OCI-LY1 (cell line): ENCODE results near the gene SPA17.

ENCODE experiments used
- H2AFZ ChIP-seq: fragments of 200-600 bp; sonication (generic), shearing (Covaris generic); 2 replicates; pipeline ENCODE4 v1.6.0; 2014; ENCODE audit warnings: antibody characterized with exemption, mild to moderate bottlenecking, low read length
- H3F3A ChIP-seq: fragments of 200-600 bp; sonication (generic), shearing (Covaris generic); 2 replicates; pipeline ENCODE4 v1.6.0; 2014; ENCODE audit warnings: mild to moderate bottlenecking, antibody characterized with exemption, low read length, moderate library complexity; ENCODE audit not compliant: insufficient read depth
- H3K27ac ChIP-seq: fragments of 200-600 bp; sonication (generic); 2 replicates; pipeline ENCODE4 v1.5.1; 2014; ENCODE audit warnings: low read length, mixed run types, mild to moderate bottlenecking, low read depth; ENCODE audit not compliant: poor library complexity, severe bottlenecking
- H3K27me3 ChIP-seq: fragments of 200-600 bp; sonication (generic); 2 replicates; pipeline ENCODE4 v1.6.0; 2014; ENCODE audit warnings: antibody characterized with exemption, mild to moderate bottlenecking, low read length, moderate library complexity; ENCODE audit not compliant: insufficient read depth
- H3K36me3 ChIP-seq: fragments of 200-600 bp; sonication (generic); 2 replicates; pipeline ENCODE4 v1.6.1; 2014; ENCODE audit warnings: mild to moderate bottlenecking, antibody characterized with exemption, low read length, moderate library complexity, mixed read lengths; ENCODE audit not compliant: insufficient read depth
- H3K4me1 ChIP-seq: fragments of 200-600 bp; sonication (generic); 2 replicates; pipeline ENCODE4 v1.5.1; 2014; ENCODE audit warnings: mild to moderate bottlenecking, low read length, moderate library complexity; ENCODE audit not compliant: insufficient read depth, severe bottlenecking
- H3K4me2 ChIP-seq: fragments of 200-600 bp; sonication (generic), shearing (Covaris generic); 2 replicates; pipeline ENCODE4 v1.6.1; 2014; ENCODE audit warnings: low read length
- H3K4me3 ChIP-seq: fragments of 200-600 bp; sonication (generic); 2 replicates; pipeline ENCODE4 v1.5.1; 2014; ENCODE audit warnings: low read length, low read depth, mild to moderate bottlenecking, mixed read lengths; ENCODE audit not compliant: poor library complexity, severe bottlenecking
- H3K79me2 ChIP-seq: fragments of 200-600 bp; shearing (Covaris generic); 2 replicates; pipeline ENCODE4 v1.6.1; 2016; ENCODE audit warnings: mixed run types, low read length, mixed read lengths; ENCODE audit not compliant: insufficient read depth
- H3K9ac ChIP-seq: fragments of 200-600 bp; sonication (generic), shearing (Covaris generic); 2 replicates; pipeline ENCODE4 v1.6.1; 2014; ENCODE audit warnings: mild to moderate bottlenecking, low read length, mixed read lengths
- H3K9me2 ChIP-seq: fragments of 200-600 bp; sonication (generic), shearing (Covaris generic); 2 replicates; pipeline ENCODE4 v1.6.1; 2014; ENCODE audit warnings: low read depth, mild to moderate bottlenecking, low read length, mixed read lengths
- H3K9me3 ChIP-seq: fragments of 200-600 bp; shearing (Covaris generic); 2 replicates; pipeline ENCODE4 v1.6.1; 2014; ENCODE audit warnings: low read length, mixed read lengths
- H4K20me1 ChIP-seq: fragments of 200-600 bp; sonication (generic), shearing (Covaris generic); 2 replicates; pipeline ENCODE4 v1.6.0; 2016; ENCODE audit warnings: mild to moderate bottlenecking, low read length; ENCODE audit not compliant: insufficient read depth
- EZH2 ChIP-seq: fragments of 200-600 bp; sonication (generic), shearing (Covaris generic); IDR thresholded peaks from 2 replicates; pipeline ENCODE4 v1.8.0; 2017; ENCODE audit warnings: borderline replicate concordance, mixed run types, mild to moderate bottlenecking, antibody characterized with exemption, low read length, moderate library complexity, mixed read lengths
- TF ChIP-seq, protein P1 (sequence below): fragments of 200-600 bp; sonication (generic), shearing (Covaris generic); IDR thresholded peaks from 2 replicates; pipeline ENCODE4 v1.5.1; 2017; ENCODE audit warnings: mild to moderate bottlenecking, antibody characterized with exemption, low read length, moderate library complexity, mixed read lengths

SPA17 gene

DNA sequence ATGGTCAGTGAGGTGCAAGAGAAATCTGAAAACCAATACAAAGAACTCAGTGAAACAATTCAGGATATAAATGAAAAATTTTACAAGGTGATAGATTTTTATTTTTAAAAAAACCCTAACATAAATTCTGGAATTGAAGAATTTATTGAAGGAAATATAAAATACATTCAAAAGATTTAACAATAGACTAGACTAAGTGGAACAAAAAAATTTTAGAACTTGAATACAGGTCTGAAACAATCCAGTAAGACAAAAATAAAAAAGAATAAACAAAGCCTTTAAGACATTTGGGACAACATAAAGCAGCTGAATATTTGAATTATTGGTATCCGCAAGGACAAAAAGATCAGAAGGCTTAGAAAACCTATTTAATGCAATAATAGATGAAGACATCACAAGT is 8.7 kb downstream of the SPA17 start:
- no peak for TF ChIP-seq EZH2
- TF ChIP-seq, protein P1, sequence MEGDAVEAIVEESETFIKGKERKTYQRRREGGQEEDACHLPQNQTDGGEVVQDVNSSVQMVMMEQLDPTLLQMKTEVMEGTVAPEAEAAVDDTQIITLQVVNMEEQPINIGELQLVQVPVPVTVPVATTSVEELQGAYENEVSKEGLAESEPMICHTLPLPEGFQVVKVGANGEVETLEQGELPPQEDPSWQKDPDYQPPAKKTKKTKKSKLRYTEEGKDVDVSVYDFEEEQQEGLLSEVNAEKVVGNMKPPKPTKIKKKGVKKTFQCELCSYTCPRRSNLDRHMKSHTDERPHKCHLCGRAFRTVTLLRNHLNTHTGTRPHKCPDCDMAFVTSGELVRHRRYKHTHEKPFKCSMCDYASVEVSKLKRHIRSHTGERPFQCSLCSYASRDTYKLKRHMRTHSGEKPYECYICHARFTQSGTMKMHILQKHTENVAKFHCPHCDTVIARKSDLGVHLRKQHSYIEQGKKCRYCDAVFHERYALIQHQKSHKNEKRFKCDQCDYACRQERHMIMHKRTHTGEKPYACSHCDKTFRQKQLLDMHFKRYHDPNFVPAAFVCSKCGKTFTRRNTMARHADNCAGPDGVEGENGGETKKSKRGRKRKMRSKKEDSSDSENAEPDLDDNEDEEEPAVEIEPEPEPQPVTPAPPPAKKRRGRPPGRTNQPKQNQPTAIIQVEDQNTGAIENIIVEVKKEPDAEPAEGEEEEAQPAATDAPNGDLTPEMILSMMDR = no peak
- Histone ChIP-seq H3K36me3 (no peaks in the 10 kb centered on the region), H3K4me2 (no peak overlapping the region)

DNA sequence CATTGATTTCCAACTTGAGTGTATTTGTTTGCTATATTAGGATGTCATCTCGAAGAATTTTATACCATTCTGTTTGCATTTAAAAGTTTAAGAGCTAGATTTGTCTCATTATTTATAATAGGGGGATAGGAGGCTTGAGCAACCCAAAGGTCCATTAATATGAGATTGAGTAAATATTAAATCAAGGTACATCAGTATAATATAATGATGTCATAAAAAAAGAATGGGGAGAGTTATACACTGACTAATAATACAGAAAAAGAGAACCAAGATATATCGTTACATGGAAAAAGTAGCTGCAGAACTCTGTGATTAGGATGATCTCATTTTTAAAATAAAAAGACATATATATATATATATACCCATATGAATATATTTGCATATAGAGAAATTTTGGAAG is 19.4 kb downstream of the SPA17 start:
- Histone ChIP-seq H3K79me2 (no peaks in the 10 kb centered on the region), H3K9me3 (no peaks in the 10 kb centered on the region), H3K9me2 (no peaks in the 10 kb centered on the region), H3K27me3 (no peaks in the 10 kb centered on the region), H3F3A (no peaks in the 10 kb centered on the region), H2AFZ (no peak overlapping the region), H4K20me1 (no peaks in the 10 kb centered on the region), H3K4me2 (no peak overlapping the region), H3K4me1 (no peaks in the 10 kb centered on the region), H3K4me3 (no peak overlapping the region), H3K27ac (no peak overlapping the region), H3K36me3 (no peaks in the 10 kb centered on the region), H3K9ac (no peak overlapping the region)
- no peak for TF ChIP-seq EZH2

More for the DNA sequence above, 8.7 kb downstream of the SPA17 start:
- Histone ChIP-seq H3K9me2 (no peaks in the 10 kb centered on the region), H3K27ac (no peak overlapping the region), H3K4me3 (no peak overlapping the region), H3K27me3 (no peaks in the 10 kb centered on the region), H3K79me2 (no peaks in the 10 kb centered on the region), H4K20me1 (no peaks in the 10 kb centered on the region), H2AFZ (no peak overlapping the region), H3K9me3 (0 out of 2 replicates have a peak, but pooled peaks cover 2% of the 10 kb centered on the region), H3F3A (no peaks in the 10 kb centered on the region), H3K9ac (no peak overlapping the region), H3K4me1 (no peaks in the 10 kb centered on the region)

DNA sequence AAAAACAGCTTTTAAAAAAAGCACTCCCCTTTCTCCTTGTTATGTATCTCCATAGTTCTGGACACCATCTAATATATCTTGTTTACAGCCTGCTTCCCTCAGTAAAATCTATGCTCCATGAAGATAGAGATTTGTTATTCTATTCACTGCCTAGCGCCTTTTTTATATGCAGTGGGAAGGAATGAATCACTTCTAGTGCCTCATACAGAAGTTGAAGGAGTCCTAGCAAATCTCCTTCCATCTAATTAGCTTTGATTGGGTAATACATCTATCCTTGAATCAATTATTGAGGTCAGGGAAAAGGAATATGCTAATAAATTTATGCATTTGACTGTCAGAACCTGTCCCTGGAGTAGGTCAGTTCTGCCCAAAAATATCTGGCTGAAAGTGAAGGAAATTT is 25.8 kb downstream of the SPA17 start:
- Histone ChIP-seq H3K9me2 (no peaks in the 10 kb centered on the region), H3K9ac (no peak overlapping the region), H3K27me3 (no peaks in the 10 kb centered on the region), H3K4me2 (no peak overlapping the region), H3K79me2 (no peaks in the 10 kb centered on the region), H3K4me1 (no peaks in the 10 kb centered on the region), H3K4me3 (no peak overlapping the region), H4K20me1 (no peaks in the 10 kb centered on the region), H2AFZ (no peak overlapping the region), H3F3A (no peaks in the 10 kb centered on the region), H3K27ac (no peak overlapping the region), H3K36me3 (no peaks in the 10 kb centered on the region), H3K9me3 (no peaks in the 10 kb centered on the region)
- no peak for TF ChIP-seq EZH2
- TF ChIP-seq, protein P1 = no peak

DNA sequence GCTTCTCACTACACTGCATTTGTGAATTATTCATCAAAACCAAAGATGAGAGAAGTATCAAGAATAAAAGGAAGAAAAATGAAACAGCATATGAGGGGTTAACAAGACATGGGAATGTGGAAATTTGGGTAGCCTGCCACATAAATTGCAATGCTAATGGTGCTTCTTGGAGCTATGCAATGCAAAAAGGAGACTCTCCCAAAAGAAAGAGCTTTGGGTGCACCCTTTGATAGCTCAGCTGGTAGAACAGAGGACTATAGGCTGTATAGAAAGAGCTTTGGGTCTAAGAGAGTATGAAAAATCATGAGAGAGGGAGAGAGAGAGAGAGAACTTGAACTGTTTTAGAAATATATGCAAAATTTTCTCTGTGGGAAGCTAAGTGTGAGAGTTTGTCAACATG is 26.3 kb downstream of the SPA17 start:
- Histone ChIP-seq H3K9me3 (no peaks in the 10 kb centered on the region), H3K79me2 (no peaks in the 10 kb centered on the region), H3K27me3 (no peaks in the 10 kb centered on the region), H3K4me1 (no peaks in the 10 kb centered on the region), H3K9ac (no peak overlapping the region), H2AFZ (no peak overlapping the region), H3F3A (no peaks in the 10 kb centered on the region), H4K20me1 (no peaks in the 10 kb centered on the region), H3K4me3 (no peak overlapping the region), H3K4me2 (no peak overlapping the region), H3K36me3 (no peaks in the 10 kb centered on the region), H3K27ac (no peak overlapping the region), H3K9me2 (no peaks in the 10 kb centered on the region)
- no peak for TF ChIP-seq EZH2
- TF ChIP-seq, protein P1 = no peak
